ENCODE measurements around the gene ACOX2. TPM values are rescaled to one million over a fixed set of nuclear protein-coding genes. Genes with fewer than 3 reads are reported as not detected.

Gene ACOX2
- polyA plus RNA-seq, 2 of the 4 experiments (the other 2 are of a cell fraction) = 4.8 to 23.2 TPM

GRCh38 chr3:58474348-58474911 lies 62.6 kb downstream of the ACOX2 start (continued):
- no peak for TF ChIP-seq ZFP36 (IDR thresholded peaks at IDR 0.05; ENCODE audit: borderline replicate concordance, partially characterized antibody)
- no peak for TF ChIP-seq CHD2 (IDR thresholded peaks at IDR 0.05; ENCODE audit: low read length, partially characterized antibody)
- no peak for TF ChIP-seq HES2 (IDR thresholded peaks at IDR 0.05)
- no peak for TF ChIP-seq ZNF302 (CRISPR knock-in tag; IDR thresholded peaks at IDR 0.05)

- Histone ChIP-seq H3K4me3 (no peak overlapping the region), H3K9me3 (no peaks in the 10 kb centered on the region), H3K4me1 (peaks cover 56% of the 10 kb centered on the region), H3K27ac (peak overlapping the region in 1 of 2 experiments; percentile 94; a peak in 4 of 6 replicates), H3K4me2 (no peak overlapping the region)
- ChIA-PET CTCF (interaction anchor here (1.1 to 3.9 kb wide), 2 partner anchors 9 to 59 kb away, joined by 5 to 22 read pairs; no protein-coding TSS in a partner anchor), POLR2A (no interaction called here)
- DNase-seq (ENCODE audit: low read depth in 1 of 2, low spot score in 1 of 2) (no peak), ATAC-seq (no peak), FAIRE-seq (no peak)
- WGBS (ENCODE audit: missing lambda C conversion rate) = 100% methylated on average over 1 of the region's 1 CpG
- TF ChIP-seq SMC3 (IDR thresholded peaks at IDR 0.05) = no peak
- TF ChIP-seq RAD21 (conservative IDR thresholded peaks at IDR 0.05 in 1 of 2, IDR thresholded peaks at IDR 0.05 in 1 of 2) = no peak
- no peak for TF ChIP-seq HOXA7 (CRISPR knock-in tag; IDR thresholded peaks at IDR 0.05)
- no peak for TF ChIP-seq GATA3 (IDR thresholded peaks at IDR 0.05; ENCODE audit: borderline replicate concordance)
- no peak for TF ChIP-seq POLR2AphosphoS2 (conservative IDR thresholded peaks at IDR 0.05; ENCODE audit: low read length)
- no peak for TF ChIP-seq E2F6 (IDR thresholded peaks at IDR 0.05; ENCODE audit: borderline replicate concordance, low read depth)
- no peak for TF ChIP-seq EHMT2 (IDR thresholded peaks at IDR 0.05; ENCODE audit: low read depth)
- TF ChIP-seq HMGXB4 (CRISPR knock-in tag; IDR thresholded peaks at IDR 0.05; ENCODE audit: borderline replicate concordance) = no peak
- no peak for TF ChIP-seq ELK1 (IDR thresholded peaks at IDR 0.05; ENCODE audit: low read depth, low read length)
- no peak for TF ChIP-seq ZNF302 (CRISPR knock-in tag; IDR thresholded peaks at IDR 0.05)
- TF ChIP-seq TFCP2L1 (CRISPR knock-in tag; IDR thresholded peaks at IDR 0.05) = no peak
- no peak for TF ChIP-seq RARB (CRISPR knock-in tag; IDR thresholded peaks at IDR 0.05)
- TF ChIP-seq USF2 (IDR thresholded peaks at IDR 0.05) = no peak
Measured at GRCh38 chr3:58473275-58473674, 63.7 kb downstream of the ACOX2 start.

GRCh38 chr3:58471025-58471887 lies 65.7 kb downstream of the ACOX2 start:
- POLR2A ChIA-PET = interaction anchor here (0.7 to 1.0 kb wide), 2 partner anchors 16 to 55 kb away, joined by 4 read pairs; no protein-coding TSS in a partner anchor
- peak overlapping the region; percentile 72 for H3K4me2 ChIP-seq
- H3K4me3 ChIP-seq = no peak overlapping the region
- TF ChIP-seq CHD2 (IDR thresholded peaks at IDR 0.05; ENCODE audit: low read length, partially characterized antibody) = no peak
- TF ChIP-seq KDM1A (IDR thresholded peaks at IDR 0.05; ENCODE audit: low read depth) = no peak
- TF ChIP-seq ESRRA (IDR thresholded peaks at IDR 0.05; ENCODE audit: borderline replicate concordance, low read length) = no peak
- peak; percentile 87 to 95 for TF ChIP-seq JUN (IDR thresholded peaks at IDR 0.05)
- no peak for TF ChIP-seq HDAC2 (IDR thresholded peaks at IDR 0.05)
- no peak for TF ChIP-seq POLR2A (IDR thresholded peaks at IDR 0.05; ENCODE audit: low read length)
- TF ChIP-seq HMGXB4 (CRISPR knock-in tag; IDR thresholded peaks at IDR 0.05; ENCODE audit: borderline replicate concordance) = no peak
- TF ChIP-seq NPAS2 (CRISPR knock-in tag; IDR thresholded peaks at IDR 0.05; ENCODE audit: borderline replicate concordance) = no peak
- TF ChIP-seq BHLHE40 (IDR thresholded peaks at IDR 0.05; ENCODE audit: low read depth, low read length) = no peak
- TF ChIP-seq EP300 (IDR thresholded peaks at IDR 0.05) = peak; percentile 77 to 89; a peak in 4 of 5 replicates
- TF ChIP-seq NR3C1 (IDR thresholded peaks at IDR 0.05) = no peak
- TF ChIP-seq PHF8 (IDR thresholded peaks at IDR 0.05; ENCODE audit: borderline replicate concordance, low read depth) = no peak

More at GRCh38 chr3:58471025-58471887, 65.7 kb downstream of the ACOX2 start:
- ATAC-seq (peak; percentile 94 to 95), FAIRE-seq (peak; percentile 88), DNase-seq (ENCODE audit: low read depth in 1 of 2, low spot score in 1 of 2) (peak; percentile 91 to 96)
- WGBS (ENCODE audit: missing lambda C conversion rate) = 13% methylated on average over 10 of the region's 10 CpGs
- peaks cover 56% of the 10 kb centered on the region for H3K4me1 ChIP-seq
- CTCF ChIA-PET = interaction anchor here (1.2 to 3.9 kb wide), 7 partner anchors 7 to 98 kb away, joined by 3 to 23 read pairs (median 5); partner anchors contain the start of gene KCTD6
- H3K27ac ChIP-seq = peak overlapping the region; percentile 84 to 94
- no peaks in the 10 kb centered on the region for H3K9me3 ChIP-seq
